Measurements from ENCODE around the gene IL1RAPL1.

The IL1RAPL1 gene

GRCh38 chrX:29867971-29868370 lies 1280.7 kb downstream of the IL1RAPL1 start:
- FAIRE-seq (no peak), DNase-seq (ENCODE audit: low spot score) (no peak)

GRCh38 chrX:29869837-29870236 lies 1282.6 kb downstream of the IL1RAPL1 start:
- DNase-seq (ENCODE audit: low spot score) (no peak), FAIRE-seq (no peak)

GRCh38 chrX:29870608-29871007 lies 1283.4 kb downstream of the IL1RAPL1 start:
- no peak for DNase-seq (ENCODE audit: low spot score)
- no peak for FAIRE-seq

- DNase-seq (ENCODE audit: low spot score): no peak
- no peak for FAIRE-seq
Measured at GRCh38 chrX:29872831-29873230, 1285.6 kb downstream of the IL1RAPL1 start.

- DNase-seq (ENCODE audit: low spot score) (no peak), FAIRE-seq (no peak)
Measured at GRCh38 chrX:29876733-29877132, 1289.5 kb downstream of the IL1RAPL1 start.

- no peak for FAIRE-seq
- no peak for DNase-seq (ENCODE audit: low spot score)
Measured at GRCh38 chrX:29880977-29881376, 1293.7 kb downstream of the IL1RAPL1 start.

- FAIRE-seq (no peak), DNase-seq (ENCODE audit: low spot score) (no peak)
Measured at GRCh38 chrX:29890004-29890403, 1302.8 kb downstream of the IL1RAPL1 start.

GRCh38 chrX:29890646-29891200 lies 1303.5 kb downstream of the IL1RAPL1 start:
- DNase-seq (ENCODE audit: low spot score) (no peak), FAIRE-seq (no peak)

GRCh38 chrX:29902004-29902403 lies 1314.8 kb downstream of the IL1RAPL1 start:
- FAIRE-seq (no peak), DNase-seq (ENCODE audit: low spot score) (no peak)

GRCh38 chrX:29903360-29903759 lies 1316.1 kb downstream of the IL1RAPL1 start:
- FAIRE-seq (no peak), DNase-seq (ENCODE audit: low spot score) (no peak)

- no peak for FAIRE-seq
Measured at GRCh38 chrX:29911673-29912072, 1324.4 kb downstream of the IL1RAPL1 start.

GRCh38 chrX:29913647-29914046 lies 1326.4 kb downstream of the IL1RAPL1 start:
- FAIRE-seq: no peak

More at GRCh38 chrX:29911673-29912072, 1324.4 kb downstream of the IL1RAPL1 start:
- no peak for DNase-seq (ENCODE audit: low spot score)

GRCh38 chrX:29922607-29923006 lies 1335.4 kb downstream of the IL1RAPL1 start:
- FAIRE-seq (no peak), DNase-seq (ENCODE audit: low spot score) (no peak)

More at GRCh38 chrX:29913647-29914046, 1326.4 kb downstream of the IL1RAPL1 start:
- no peak for DNase-seq (ENCODE audit: low spot score)

- DNase-seq (ENCODE audit: low spot score): no peak
- no peak for FAIRE-seq
Measured at GRCh38 chrX:29926056-29926455, 1338.8 kb downstream of the IL1RAPL1 start.

- DNase-seq (ENCODE audit: low spot score) (no peak), FAIRE-seq (no peak)
Measured at GRCh38 chrX:29926659-29927058, 1339.4 kb downstream of the IL1RAPL1 start.

- DNase-seq (ENCODE audit: low spot score) (no peak), FAIRE-seq (no peak)
Measured at GRCh38 chrX:29935455-29935854, 1348.2 kb downstream of the IL1RAPL1 start.

- FAIRE-seq (no peak), DNase-seq (ENCODE audit: low spot score) (no peak)
Measured at GRCh38 chrX:29940750-29941149, 1353.5 kb downstream of the IL1RAPL1 start.

- FAIRE-seq: no peak
Measured at GRCh38 chrX:29941287-29941686, 1354.0 kb downstream of the IL1RAPL1 start.

GRCh38 chrX:29947225-29947624 lies 1360.0 kb downstream of the IL1RAPL1 start:
- DNase-seq (ENCODE audit: low spot score): no peak

More at GRCh38 chrX:29941287-29941686, 1354.0 kb downstream of the IL1RAPL1 start:
- DNase-seq (ENCODE audit: low spot score): no peak

GRCh38 chrX:29948653-29949052 lies 1361.4 kb downstream of the IL1RAPL1 start:
- FAIRE-seq (no peak), DNase-seq (ENCODE audit: low spot score) (peak; percentile 0)

More at GRCh38 chrX:29947225-29947624, 1360.0 kb downstream of the IL1RAPL1 start:
- no peak for FAIRE-seq

- FAIRE-seq: no peak
- DNase-seq (ENCODE audit: low spot score): no peak
Measured at GRCh38 chrX:29952016-29952415, 1364.8 kb downstream of the IL1RAPL1 start.

- FAIRE-seq (no peak), DNase-seq (ENCODE audit: low spot score) (no peak)
Measured at GRCh38 chrX:29962061-29962460, 1374.8 kb downstream of the IL1RAPL1 start.

GRCh38 chrX:29965634-29966033 lies 1378.4 kb downstream of the IL1RAPL1 start:
- DNase-seq (ENCODE audit: low spot score) (no peak), FAIRE-seq (no peak)

- FAIRE-seq (no peak), DNase-seq (ENCODE audit: low spot score) (no peak)
Measured at GRCh38 chrX:29992083-29992482, 1404.8 kb downstream of the IL1RAPL1 start.
